Body of pancreas (tissue), 4 donors: ENCODE data around the gene OR4F6. TPM values are rescaled to one million over a fixed set of nuclear protein-coding genes. Genes with fewer than 3 reads are reported as not detected.
A peak's percentile ranks its signal among the peaks of the same experiment; 100 is the strongest.
"Not testable (repeated sequence)": the region's sequence is repeated elsewhere in the genome, so short reads cannot be mapped to it uniquely, and the experiment has no call there.

ENCODE experiments used
- ATAC-seq: fragments of 150-250 bp; one replicate; pipeline ENCODE4 v1.9.1; 2016
- DNase-seq, 4 donors: peaks; one replicate each; pipeline ENCODE4 v3.0.0-alpha.2; 2019
- H3K27ac ChIP-seq, 4 donors: fragments of 200-600 bp; sonication (generic); 1 replicate in 3 of 4; 2 replicates in 1 of 4; pipeline versions ENCODE4 v1.5.1 to v1.6.1; 2016 to 2019; ENCODE audit warnings: mild to moderate bottlenecking in 1 of 4, mixed read lengths in 1 of 4, moderate library complexity in 1 of 4
- H3K27me3 ChIP-seq, 2 donors: fragments of 200-600 bp; sonication (generic); one replicate each; pipeline ENCODE4 v1.6.0; 2016; ENCODE audit warnings: mild to moderate bottlenecking in 1 of 2
- H3K36me3 ChIP-seq, 2 donors: fragments of 200-600 bp; sonication (generic); replicated peaks in 1 of 2; 2 replicates each; pipeline ENCODE4 v1.5.1; 2016; ENCODE audit warnings: low read depth in 2 of 2; ENCODE audit not compliant: insufficient read depth in 1 of 2
- H3K4me1 ChIP-seq: fragments of 200-600 bp; sonication (generic); one replicate; pipeline ENCODE4 v1.6.0; 2016
- H3K4me3 ChIP-seq, 2 donors: fragments of 200-600 bp; sonication (generic); 1 replicate in 1 of 2; 2 replicates in 1 of 2; pipeline ENCODE4 v1.5.1; 2016 to 2019
- H3K9me3 ChIP-seq, 3 donors: fragments of 200-600 bp; sonication (generic); 1 replicate in 2 of 3; 2 replicates in 1 of 3; pipeline ENCODE4 v1.5.1; 2016
- CTCF ChIP-seq, 7 experiments: fragments of 450-650 bp in 4 of 7; fragments of 200-600 bp in 3 of 7; sonication (generic) in 3 of 7; IDR thresholded peaks; one replicate each; pipeline ENCODE4 v1.5.1; 2016 to 2019; ENCODE audit warnings: antibody characterized with exemption in 7 of 7
- POLR2A ChIP-seq, 3 donors: fragments of 450-650 bp; IDR thresholded peaks; one replicate each; pipeline ENCODE4 v1.6.1; 2016; ENCODE audit warnings: antibody characterized with exemption in 3 of 3, mild to moderate bottlenecking in 2 of 3
- WGBS, 2 donors: methylation state at CpG; one replicate each; pipeline ENCODE4 v1.1.5; 2017; 5-methylcytosine and 5-hydroxymethylcytosine counted together
- intact Hi-C: fragments of 100-400 bp; cut with DNase I; formaldehyde crosslinking; loops from one replicate; pipeline ENCODE4 v1.15.1; 2023
- total RNA-seq, 2 donors: library from RNA; depleted of rRNA; stranded (reverse); fragments of >200 nt; gene quantifications; one replicate each; pipeline ENCODE4 v1.1.0, GENCODE V29; 2016

Gene OR4F6
- total RNA-seq, 2 donors from 2014 or later: not detected

GRCh38 chr15:101772921-101773320, 30.4 kb upstream of the OR4F6 start:
- no peak for DNase-seq
- TF ChIP-seq POLR2A (IDR thresholded peaks at IDR 0.05): no peak
- H3K9me3 ChIP-seq: no peaks in the 10 kb centered on the region
- no peaks in the 10 kb centered on the region for H3K36me3 ChIP-seq
- no peaks in the 10 kb centered on the region for H3K27me3 ChIP-seq
- no peak overlapping the region for H3K4me3 ChIP-seq
- WGBS, 2 donors: 85 to 90% methylated on average over 7 to 8 of the region's 8 CpGs
- intact Hi-C loops: no loop called here
- H3K4me1 ChIP-seq: no peaks in the 10 kb centered on the region
- H3K27ac ChIP-seq: no peak overlapping the region
- no peak for ATAC-seq

- TF ChIP-seq POLR2A (IDR thresholded peaks at IDR 0.05) (no peak), CTCF (IDR thresholded peaks at IDR 0.05) (peak in 2 of 7 experiments; percentile 21 to 36)
- 21 to 29% methylated on average over 3 to 7 of the region's 7 CpGs for WGBS, 2 donors
- no peak overlapping the region for H3K4me3 ChIP-seq
- DNase-seq: peak in 2 of 4 donors; percentile 46 to 57
- H3K36me3 ChIP-seq: no peaks in the 10 kb centered on the region
- no peaks in the 10 kb centered on the region for H3K9me3 ChIP-seq
- H3K27me3 ChIP-seq: no peaks in the 10 kb centered on the region
- intact Hi-C loops: no loop called here
- ATAC-seq: no peak
- H3K4me1 ChIP-seq: no peaks in the 10 kb centered on the region
- H3K27ac ChIP-seq: no peak overlapping the region
Measured at GRCh38 chr15:101773496-101774100, 29.7 kb upstream of the OR4F6 start.

GRCh38 chr15:101775136-101775535, 28.2 kb upstream of the OR4F6 start:
- H3K27me3 ChIP-seq: no peaks in the 10 kb centered on the region
- 77 to 85% methylated on average over 8 to 10 of the region's 10 CpGs for WGBS, 2 donors
- no peak for DNase-seq
- no peaks in the 10 kb centered on the region for H3K9me3 ChIP-seq
- H3K27ac ChIP-seq: no peak overlapping the region
- H3K36me3 ChIP-seq: no peaks in the 10 kb centered on the region
- intact Hi-C loops: no loop called here
- H3K4me3 ChIP-seq: no peak overlapping the region
- TF ChIP-seq CTCF (IDR thresholded peaks at IDR 0.05): no peak
- no peak for TF ChIP-seq POLR2A (IDR thresholded peaks at IDR 0.05)
- H3K4me1 ChIP-seq: no peaks in the 10 kb centered on the region
- no peak for ATAC-seq

GRCh38 chr15:101778576-101778975, 24.7 kb upstream of the OR4F6 start:
- H3K27ac ChIP-seq, DNase-seq, H3K36me3 ChIP-seq, H3K9me3 ChIP-seq, intact Hi-C loops, H3K4me1 ChIP-seq, ATAC-seq, H3K27me3 ChIP-seq, H3K4me3 ChIP-seq: not testable (repeated sequence)
- WGBS, 2 donors: 82 to 86% methylated on average over 10 of the region's 10 CpGs

GRCh38 chr15:101780225-101780624, 23.1 kb upstream of the OR4F6 start:
- H3K9me3 ChIP-seq, ATAC-seq, H3K36me3 ChIP-seq, H3K4me3 ChIP-seq, intact Hi-C loops, H3K27ac ChIP-seq, H3K4me1 ChIP-seq, H3K27me3 ChIP-seq: not testable (repeated sequence)
- WGBS, 2 donors: 0% methylated on average over 1 of the region's 1 CpG
- DNase-seq: peak in 3 of 4 donors; percentile 52 to 64 (median 54)

GRCh38 chr15:101781928-101782327, 21.4 kb upstream of the OR4F6 start:
- intact Hi-C loops: no loop called here
- Histone ChIP-seq H3K27me3 (no peaks in the 10 kb centered on the region), H3K27ac (no peak overlapping the region), H3K4me3 (no peak overlapping the region), H3K36me3 (no peaks in the 10 kb centered on the region), H3K9me3 (no peaks in the 10 kb centered on the region), H3K4me1 (no peaks in the 10 kb centered on the region)
- ATAC-seq: no peak
- TF ChIP-seq CTCF (IDR thresholded peaks at IDR 0.05) (no peak), POLR2A (IDR thresholded peaks at IDR 0.05) (no peak)
- no peak for DNase-seq
- 77 to 94% methylated on average over 8 of the region's 9 CpGs for WGBS, 2 donors
